K562 (cell line): Measurements from ENCODE around the gene SF3B4. TPM values are rescaled to one million over a fixed set of nuclear protein-coding genes. Genes with fewer than 3 reads are reported as not detected.
A peak's percentile ranks its signal among the peaks of the same experiment; 100 is the strongest.

Experiments used
- ATAC-seq: fragments of 200-7000 bp; cut with Tn5 transposase; 3 replicates; pipeline ENCODE4 v1.9.1; 2020; ENCODE audit warnings: moderate library complexity
- BruUV-seq: library from RNA; stranded (reverse); fragments of 400-500 nt; replicated peaks from 2 replicates; lab custom pipeline; 2021; lab: Mats Ljungman, UMichigan
- CTCF ChIA-PET: fragments of 300-600 bp; formaldehyde crosslinking; extraction: SDS; loops from one replicate; lab custom pipeline; 2021; ENCODE audit warnings: low intra/inter-chr PET ratio; lab: Yijun Ruan, JAX
- POLR2A ChIA-PET: fragments of 300-600, 350-650 bp; sonication (Branson Sonifier 250); formaldehyde crosslinking; extraction: SDS; loops from one replicate; lab custom pipeline; 2021; ENCODE audit warnings: antibody characterized with exemption, inconsistent platforms; lab: Yijun Ruan, JAX
- DNase-seq, 4 experiments: peaks; one replicate each; pipeline versions ENCODE4 v3.0.0 to v3.0.0-alpha.2; 2011 to 2018; ENCODE audit warnings: low spot score in 3 of 4, mixed read lengths in 3 of 4; ENCODE audit errors: extremely low read depth in 1 of 4
- FAIRE-seq: peaks from 2 replicates; lab custom pipeline; 2011; peaks lifted over from hg19 to GRCh38; lab: Jason Lieb, UNC
- H2AFZ ChIP-seq: 2 replicates; pipeline ENCODE4 v1.6.0; 2011; ENCODE audit warnings: low read depth, low read length, control low read depth, inconsistent platforms
- H3K27ac ChIP-seq: fragments of 200-600 bp; 3 replicates; pipeline ENCODE4 v1.8.0; 2011; ENCODE audit warnings: low read depth, mild to moderate bottlenecking, control low read depth, inconsistent platforms, low read length, moderate library complexity, mixed read lengths; ENCODE audit errors: extremely low read depth
- H3K27me3 ChIP-seq, 2 experiments: fragments of 300-600 bp in 1 of 2; 2 replicates in 1 of 2; 3 replicates in 1 of 2; pipeline versions ENCODE4 v1.6.0 to v1.8.0; 2011; ENCODE audit warnings: inconsistent platforms in 2 of 2, low read length in 2 of 2, mild to moderate bottlenecking in 1 of 2, mixed read lengths in 1 of 2, moderate library complexity in 1 of 2; ENCODE audit not compliant: control insufficient read depth in 2 of 2, insufficient read depth in 2 of 2
- H3K36me3 ChIP-seq: fragments of 300-600 bp; 3 replicates; pipeline ENCODE4 v1.8.0; 2011; ENCODE audit warnings: mild to moderate bottlenecking, low read length, inconsistent platforms; ENCODE audit not compliant: control insufficient read depth, insufficient read depth
- H3K4me1 ChIP-seq, 2 experiments: fragments of 200-600 bp in 1 of 2; replicated peaks in 1 of 2; 2 replicates in 1 of 2; 3 replicates in 1 of 2; pipeline versions ENCODE4 v1.5.1 to v1.8.0; 2011; ENCODE audit warnings: inconsistent platforms in 2 of 2, low read length in 2 of 2, mild to moderate bottlenecking in 1 of 2, mixed read lengths in 1 of 2, moderate library complexity in 1 of 2; ENCODE audit not compliant: control insufficient read depth in 2 of 2, insufficient read depth in 2 of 2
- H3K4me2 ChIP-seq: 2 replicates; pipeline ENCODE4 v1.6.1; 2011; ENCODE audit warnings: low read length, control low read depth, inconsistent platforms, mixed read lengths; ENCODE audit not compliant: insufficient read depth
- H3K4me3 ChIP-seq: fragments of 200-600 bp; sonication (generic), shearing (Covaris generic); 2 replicates; pipeline ENCODE4 v1.5.1; 2016; ENCODE audit warnings: control low read depth, inconsistent platforms
- H3K79me2 ChIP-seq: fragments of 200-600 bp; 3 replicates; pipeline ENCODE4 v1.8.0; 2011; ENCODE audit warnings: low read length, inconsistent platforms; ENCODE audit not compliant: control insufficient read depth, insufficient read depth
- H3K9ac ChIP-seq, 2 experiments: 2 replicates each; pipeline versions ENCODE4 v1.6.0 to v1.6.1; 2011; ENCODE audit warnings: low read depth in 2 of 2, low read length in 2 of 2, control low read depth in 1 of 2, inconsistent platforms in 1 of 2, mild to moderate bottlenecking in 1 of 2, mixed read lengths in 1 of 2; ENCODE audit not compliant: insufficient read depth in 1 of 2
- H3K9me1 ChIP-seq: one replicate; pipeline ENCODE4 v1.6.0; 2011; ENCODE audit warnings: inconsistent platforms, mild to moderate bottlenecking, low read length, moderate library complexity; ENCODE audit not compliant: control insufficient read depth, insufficient read depth
- H3K9me3 ChIP-seq: replicated peaks from 2 replicates; pipeline ENCODE4 v1.5.1; 2011; ENCODE audit warnings: low read depth, low read length, inconsistent platforms; ENCODE audit not compliant: control insufficient read depth, insufficient read depth
- H4K20me1 ChIP-seq: replicated peaks from 2 replicates; pipeline ENCODE4 v1.6.1; 2011; ENCODE audit warnings: low read length, inconsistent platforms, mixed read lengths; ENCODE audit not compliant: control insufficient read depth, insufficient read depth
- ID3 ChIP-seq, 2 experiments: fragments of 250-450 bp in 1 of 2; fragments of 450-650 bp in 1 of 2; sonication (Bioruptor Pico) in 1 of 2; IDR thresholded peaks; 2 replicates each; pipeline versions ENCODE4 v1.6.1 to v1.8.0; 2016 to 2021; ENCODE audit warnings: mild to moderate bottlenecking in 2 of 2, moderate library complexity in 2 of 2, missing compliant biosample characterization in 1 of 2, missing genetic modification characterization in 1 of 2
- NR2C1 ChIP-seq, 2 experiments: fragments of 450-650 bp; IDR thresholded peaks; 2 replicates each; pipeline ENCODE4 v1.6.1; 2017; ENCODE audit warnings: mild to moderate bottlenecking in 2 of 2, antibody characterized with exemption in 1 of 2, inconsistent platforms in 1 of 2, missing compliant biosample characterization in 1 of 2, missing genetic modification characterization in 1 of 2
- OTX1 ChIP-seq: fragments of 450-650 bp; formaldehyde crosslinking; IDR thresholded peaks from 2 replicates; pipeline ENCODE4 v1.4.0; 2022; ENCODE audit warnings: mild to moderate bottlenecking
- TAF1 ChIP-seq: IDR thresholded peaks from 2 replicates; pipeline ENCODE4 v1.6.1; 2011; ENCODE audit warnings: mild to moderate bottlenecking, low read length, moderate library complexity; ENCODE audit not compliant: insufficient read depth, control insufficient read depth, severe bottlenecking; ENCODE audit errors: extremely low read depth
- ZFP1 ChIP-seq: fragments of 450-650 bp; formaldehyde crosslinking; IDR thresholded peaks from 2 replicates; pipeline ENCODE4 v1.4.0; 2020; ENCODE audit warnings: mild to moderate bottlenecking, mixed read lengths
- ZNF561 ChIP-seq: fragments of 450-650 bp; formaldehyde crosslinking; conservative IDR thresholded peaks from 2 replicates; pipeline ENCODE4 v1.4.0; 2020; ENCODE audit warnings: mild to moderate bottlenecking, moderate library complexity
- ZNF778 ChIP-seq: fragments of 450-650 bp; formaldehyde crosslinking; IDR thresholded peaks from 2 replicates; pipeline ENCODE4 v1.4.0; 2020; ENCODE audit warnings: mild to moderate bottlenecking, moderate library complexity
- WGBS: fragments of 100-300 bp; shearing (Covaris generic); methylation state at CpG from one replicate; pipeline ENCODE4 v1.1.6; 2016; ENCODE audit warnings: low coverage, mixed read lengths; ENCODE audit not compliant: insufficient coverage; ENCODE audit errors: missing lambda C conversion rate; 5-methylcytosine and 5-hydroxymethylcytosine counted together
- in situ Hi-C: fragments of 300-500 bp; cut with MboI; formaldehyde crosslinking; loops from 4 replicates; pipeline ENCODE4 v1.15.0; 2018; ENCODE audit warnings: inconsistent platforms, mixed read lengths
- intact Hi-C: fragments of 100-400 bp; cut with micrococcal nuclease; formaldehyde crosslinking; loops from 2 replicates; pipeline ENCODE4 v1.14.2; 2022
- polyA plus RNA-seq, 8 experiments: library from polyadenylated mRNA; depleted of rRNA in 4 of 8; stranded (reverse) in 5 of 8; unstranded in 3 of 8; fragments of >200 nt; fragmentation: Nextera tagmentation in 2 of 8; fragmentation: Illumina TruSeq in 1 of 8; extraction: Ambion mirVana in 2 of 8; extraction: Trizol in 1 of 8; gene quantifications; 2 replicates each; pipeline versions ENCODE4 v1.2.1 to v1.2.3, GENCODE V29; 2011 to 2014; ENCODE audit warnings: inconsistent platforms in 1 of 8, missing spikeins in 1 of 8
- total RNA-seq, 7 experiments: library from RNA; depleted of rRNA in 6 of 7; stranded (reverse); fragments of >200 nt in 6 of 7; fragmentation: Illumina TruSeq in 2 of 7; extraction: Trizol in 2 of 7; gene quantifications; 2 replicates each; pipeline versions ENCODE4 v1.2.1 to v1.2.3, GENCODE V29; 2011 to 2021; ENCODE audit warnings: low replicate concordance in 1 of 7
- TF ChIP-seq, protein P1 (sequence below): fragments of 450-650 bp; IDR thresholded peaks from 2 replicates; pipeline ENCODE4 v1.6.1; 2017; ENCODE audit warnings: antibody characterized with exemption

Gene SF3B4
- total and polyA plus RNA-seq, 9 of the 15 experiments (the other 6 are each of a cell fraction or from before 2014, with no cell fraction given), result 3.0 to 88.0 (median 26.1) TPM

- TF ChIP-seq, protein P1, sequence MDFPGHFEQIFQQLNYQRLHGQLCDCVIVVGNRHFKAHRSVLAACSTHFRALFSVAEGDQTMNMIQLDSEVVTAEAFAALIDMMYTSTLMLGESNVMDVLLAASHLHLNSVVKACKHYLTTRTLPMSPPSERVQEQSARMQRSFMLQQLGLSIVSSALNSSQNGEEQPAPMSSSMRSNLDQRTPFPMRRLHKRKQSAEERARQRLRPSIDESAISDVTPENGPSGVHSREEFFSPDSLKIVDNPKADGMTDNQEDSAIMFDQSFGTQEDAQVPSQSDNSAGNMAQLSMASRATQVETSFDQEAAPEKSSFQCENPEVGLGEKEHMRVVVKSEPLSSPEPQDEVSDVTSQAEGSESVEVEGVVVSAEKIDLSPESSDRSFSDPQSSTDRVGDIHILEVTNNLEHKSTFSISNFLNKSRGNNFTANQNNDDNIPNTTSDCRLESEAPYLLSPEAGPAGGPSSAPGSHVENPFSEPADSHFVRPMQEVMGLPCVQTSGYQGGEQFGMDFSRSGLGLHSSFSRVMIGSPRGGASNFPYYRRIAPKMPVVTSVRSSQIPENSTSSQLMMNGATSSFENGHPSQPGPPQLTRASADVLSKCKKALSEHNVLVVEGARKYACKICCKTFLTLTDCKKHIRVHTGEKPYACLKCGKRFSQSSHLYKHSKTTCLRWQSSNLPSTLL, result no peak
- TF ChIP-seq OTX1 (CRISPR knock-in tag) (no peak), TAF1 (no peak), ZNF778 (no peak), ZNF561 (CRISPR knock-in tag) (no peak), ZFP1 (CRISPR knock-in tag) (no peak)
These were observed 6.8 kb upstream of the SF3B4 start (continued) for GRCh38 chr1:149934356-149934755.

- no TSS peak for BruUV-seq
These were observed 5.6 kb upstream of the SF3B4 start for GRCh38 chr1:149933208-149933607.

More at GRCh38 chr1:149933208-149933607, 5.6 kb upstream of the SF3B4 start:
- Histone ChIP-seq H3K4me3 (no peak overlapping the region), H3K9ac (no peak overlapping the region), H2AFZ (no peak overlapping the region)
- intact Hi-C loops (no loop called here), in situ Hi-C loops (no loop called here)
- FAIRE-seq, result no peak
- no peak for TF ChIP-seq ID3 (CRISPR knock-in tag; IDR thresholded peaks at IDR 0.05)
- TF ChIP-seq ID3 (tag; IDR thresholded peaks at IDR 0.05), result no peak
- peak; percentile 60; the same call in 1 of the 2 replicates for TF ChIP-seq NR2C1 (IDR thresholded peaks at IDR 0.05)
- TF ChIP-seq NR2C1 (tag; IDR thresholded peaks at IDR 0.05), result peak; percentile 59
- TF ChIP-seq, all 486 proteins: peak for 1
- Histone ChIP-seq H3K9me3 (no peaks in the 10 kb centered on the region), H4K20me1 (no peaks in the 10 kb centered on the region), H3K27ac (no peak overlapping the region), H3K4me2 (no peak overlapping the region), H3K79me2 (peaks cover under 1% of the 10 kb centered on the region; the same call in 2 of the 3 replicates), H3K36me3 (no peaks in the 10 kb centered on the region), H3K27me3 (no peaks in the 10 kb centered on the region), H3K9me1 (no peaks in the 10 kb centered on the region), H3K4me1 (peaks cover 26 to 36% of the 10 kb centered on the region in 2 experiments)
- ATAC-seq (no peak), DNase-seq (no peak)
- CTCF ChIA-PET, result no interaction called here
- WGBS, result 90% methylated on average over 3 of the region's 4 CpGs
- POLR2A ChIA-PET, result interaction anchor here (0.5 to 1.8 kb wide), 3 partner anchors 15 to 47 kb away, joined by 3 to 13 read pairs (median 10); a partner anchor contains a TSS
